Measurements from ENCODE around the gene MYO18B.
A peak's percentile ranks its signal among the peaks of the same experiment; 100 is the strongest.

MYO18B gene

GRCh38 chr22:25781801-25782200 is 39.8 kb downstream of the MYO18B start:
- DNase-seq = no peak

- no peak for DNase-seq
Measured at GRCh38 chr22:25782831-25783230, 40.8 kb downstream of the MYO18B start.

GRCh38 chr22:25783856-25784255 is 41.9 kb downstream of the MYO18B start:
- no peak for DNase-seq

GRCh38 chr22:25786165-25786564 is 44.2 kb downstream of the MYO18B start:
- no peak for DNase-seq

GRCh38 chr22:25791556-25791955 is 49.6 kb downstream of the MYO18B start:
- DNase-seq = no peak

GRCh38 chr22:25795478-25795877 is 53.5 kb downstream of the MYO18B start:
- no peak for DNase-seq

- peak; percentile 62 for DNase-seq
Measured at GRCh38 chr22:25797498-25798290, 55.7 kb downstream of the MYO18B start.

- DNase-seq = no peak
Measured at GRCh38 chr22:25800766-25801165, 58.8 kb downstream of the MYO18B start.

GRCh38 chr22:25802018-25802417 is 60.0 kb downstream of the MYO18B start:
- no peak for DNase-seq

- DNase-seq = no peak
Measured at GRCh38 chr22:25804676-25805075, 62.7 kb downstream of the MYO18B start.

- no peak for DNase-seq
Measured at GRCh38 chr22:25806579-25806978, 64.6 kb downstream of the MYO18B start.

GRCh38 chr22:25814685-25815084 is 72.7 kb downstream of the MYO18B start:
- DNase-seq = no peak

- no peak for DNase-seq
Measured at GRCh38 chr22:25815561-25815960, 73.6 kb downstream of the MYO18B start.

GRCh38 chr22:25816522-25817059 is 74.6 kb downstream of the MYO18B start:
- DNase-seq = no peak

GRCh38 chr22:25817092-25817943 is 75.3 kb downstream of the MYO18B start:
- DNase-seq = no peak

GRCh38 chr22:25818541-25818940 is 76.6 kb downstream of the MYO18B start:
- no peak for DNase-seq

- DNase-seq = no peak
Measured at GRCh38 chr22:25822344-25822743, 80.4 kb downstream of the MYO18B start.

- no peak for DNase-seq
Measured at GRCh38 chr22:25823276-25823675, 81.3 kb downstream of the MYO18B start.

GRCh38 chr22:25824828-25825423 is 82.9 kb downstream of the MYO18B start:
- DNase-seq = no peak

- DNase-seq = no peak
Measured at GRCh38 chr22:25827415-25827814, 85.4 kb downstream of the MYO18B start.

- DNase-seq = no peak
Measured at GRCh38 chr22:25828422-25828821, 86.4 kb downstream of the MYO18B start.

GRCh38 chr22:25829237-25829636 is 87.2 kb downstream of the MYO18B start:
- no peak for DNase-seq

Measured in NCI-H1105 treated with DMSO at 0.1 percent for 48 hours (cell line).